Heart right ventricle (tissue), 16 donors: ENCODE measurements around the gene KCNJ16. TPM values are rescaled to one million over a fixed set of nuclear protein-coding genes. Genes with fewer than 3 reads are reported as not detected.

ENCODE experiments used
- ATAC-seq, 8 donors: fragments of 200-7000 bp; cut with Tn5 transposase; one replicate each; pipeline ENCODE4 v1.9.1; 2020; ENCODE audit warnings: mild to moderate bottlenecking in 8 of 8, moderate library complexity in 8 of 8, moderate number of reproducible peaks in 1 of 8
- DNase-seq, 2 donors: peaks; one replicate each; pipeline ENCODE4 v3.0.0-alpha.2; 2020
- H3K27ac ChIP-seq, 10 donors: fragments of 200-600 bp; sonication (generic) in 2 of 10; one replicate each; pipeline versions ENCODE4 v1.5.0 to v1.8.0; 2020 to 2022; ENCODE audit warnings: mild to moderate bottlenecking in 3 of 10
- H3K27me3 ChIP-seq, 7 donors: fragments of 200-600 bp; one replicate each; pipeline ENCODE4 v1.8.0; 2021 to 2022; ENCODE audit warnings: mild to moderate bottlenecking in 2 of 7
- H3K36me3 ChIP-seq, 9 donors: fragments of 200-600 bp; sonication (generic) in 1 of 9; one replicate each; pipeline versions ENCODE4 v1.5.0 to v1.8.0; 2020 to 2022; ENCODE audit warnings: mild to moderate bottlenecking in 2 of 9
- H3K4me1 ChIP-seq, 9 donors: fragments of 200-600 bp; sonication (generic) in 1 of 9; one replicate each; pipeline versions ENCODE4 v1.5.0 to v1.8.0; 2020 to 2022; ENCODE audit warnings: mild to moderate bottlenecking in 4 of 9
- H3K4me3 ChIP-seq, 10 donors: fragments of 200-600 bp; sonication (generic) in 2 of 10; one replicate each; pipeline versions ENCODE4 v1.5.0 to v1.8.0; 2020 to 2022; ENCODE audit warnings: mild to moderate bottlenecking in 7 of 10, moderate library complexity in 2 of 10
- H3K9me3 ChIP-seq, 11 donors: fragments of 200-600 bp in 10 of 11; sonication (generic) in 2 of 11; one replicate each; pipeline versions ENCODE4 v1.5.0 to v1.8.0; 2013 to 2022; ENCODE audit warnings: mild to moderate bottlenecking in 2 of 11, control low read depth in 1 of 11, moderate library complexity in 1 of 11
- CTCF ChIP-seq, 9 donors: fragments of 200-600 bp; sonication (generic) in 2 of 9; IDR thresholded peaks; one replicate each; pipeline versions ENCODE4 v1.5.0 to v1.8.0; 2021 to 2022; ENCODE audit warnings: antibody characterized with exemption in 9 of 9, mild to moderate bottlenecking in 5 of 9, moderate library complexity in 1 of 9
- WGBS, 2 donors: extraction: QIAGEN DNeasy Blood & Tissue Kit; methylation state at CpG; one replicate each; pipeline ENCODE4 v1.1.7; 2013; ENCODE audit warnings: inconsistent platforms in 1 of 2; 5-methylcytosine and 5-hydroxymethylcytosine counted together
- intact Hi-C, 10 donors: fragments of 100-400 bp; cut with DNase I; formaldehyde crosslinking; loops; one replicate each; pipeline versions ENCODE4 v1.11.1 to v1.14.2; 2022
- polyA plus RNA-seq, 2 donors: library from polyadenylated mRNA; stranded (reverse); fragments of 200-250 nt; gene quantifications; one replicate each; pipeline ENCODE4 v1.2.3, GENCODE V29; 2013
- total RNA-seq, 10 donors: library from RNA; stranded (reverse); fragmentation: NEBNext Ultra II Directional in 3 of 10; extraction: Animal tissue kit (Norgen Biotek cat#: 25700) in 3 of 10; gene quantifications; one replicate each; pipeline versions ENCODE4 v1.2.1 to v1.2.4, GENCODE V29; 2021 to 2023
- donor health status: Arrhythmogenic right ventricular cardiomyopathy.
- donor health status: ischemic (EF 13 %, LVEDD 7.1; RV severe dilation, severe dysfunction).
- donor health status: healthy with polysubstance abuse.
- donor health status: DM: no; HTN: yes; CAD: no.
- donor health status: DM: no; HTN: no; CAD: no.
- donor health status: ischemic (EF 25% LVEDD 6.9; RV normal size, moderate dysfunction).
- donor health status: ischemic (EF 25% LVEDD 5.7; RV mildly dilated, moderate dysfunction).
- donor health status: healthy.
- donor health status: DM: yes; HTN: yes; CAD: no.
- donor health status: Ischemic cardiomyopathy.
- donor health status: ischemic (EF 35%, LVEDD 5.7; RV mildly dilated, moderate dysfunction).
- donor health status: nonischemic (EF 11% LVEDD 7.7; RV severe dilation, severe dysfunction).
- donor health status: DM: yes; HTN: yes; CAD: no.
- donor health status: PGD.
- donor health status: ischemic (EF 29% LVEDD 5.4; RV normal size, mild dysfunction).
- donor health status: nonischemic (EF 23%, LVEDD 6.1; RV moderate dilation, normal function).

The KCNJ16 gene
- total and polyA plus RNA-seq, 12 donors = 0.09 to 0.24 (median 0.14) TPM; not detected in 8

- peaks cover 0 to 6% (median 0%) of the 10 kb centered on the region in 9 donors for H3K4me1 ChIP-seq
- intact Hi-C loops = no loop called here
- DNase-seq (no peak), ATAC-seq (no peak)
- WGBS, 2 donors = 69 to 76% methylated on average over 1 of the region's 1 CpG
- no peak overlapping the region for H3K27ac ChIP-seq
- no peaks in the 10 kb centered on the region for H3K27me3 ChIP-seq
- TF ChIP-seq CTCF (IDR thresholded peaks at IDR 0.05) = no peak
- H3K9me3 ChIP-seq = no peaks in the 10 kb centered on the region
- no peak overlapping the region for H3K4me3 ChIP-seq
- H3K36me3 ChIP-seq = no peaks in the 10 kb centered on the region
Observed at GRCh38 chr17:70076189-70076588, 1.2 kb downstream of the KCNJ16 start.

GRCh38 chr17:70076831-70077230 lies 1.8 kb downstream of the KCNJ16 start:
- H3K9me3 ChIP-seq = no peaks in the 10 kb centered on the region
- DNase-seq (no peak), ATAC-seq (no peak)
- H3K4me1 ChIP-seq = peaks cover 0 to 6% (median 0%) of the 10 kb centered on the region in 9 donors
- no peak for TF ChIP-seq CTCF (IDR thresholded peaks at IDR 0.05)
- no peaks in the 10 kb centered on the region for H3K36me3 ChIP-seq
- H3K27ac ChIP-seq = no peak overlapping the region
- H3K27me3 ChIP-seq = no peaks in the 10 kb centered on the region
- 65 to 86% methylated on average over 3 of the region's 3 CpGs for WGBS, 2 donors
- intact Hi-C loops = no loop called here
- no peak overlapping the region for H3K4me3 ChIP-seq

DNA sequence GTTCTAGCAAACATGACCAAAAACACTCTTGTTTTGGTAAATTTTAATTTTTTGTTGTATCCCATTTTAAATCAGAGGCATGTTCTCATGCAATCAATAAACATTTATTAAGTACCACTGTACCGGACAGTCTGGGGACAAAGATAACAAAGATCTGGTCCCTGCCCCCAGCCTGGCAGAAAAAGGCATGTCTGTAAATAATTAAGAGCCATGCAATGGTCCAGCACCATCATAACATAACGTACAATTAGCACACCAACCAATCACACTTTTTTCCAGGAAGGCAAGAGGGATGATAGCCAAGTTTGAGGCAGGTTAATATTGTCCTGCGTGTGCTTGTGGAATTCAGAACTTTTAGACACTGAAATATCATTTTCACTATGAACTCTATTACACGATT lies 3.5 kb downstream of the KCNJ16 start:
- Histone ChIP-seq H3K36me3 (no peaks in the 10 kb centered on the region), H3K27me3 (no peaks in the 10 kb centered on the region), H3K27ac (no peak overlapping the region), H3K9me3 (no peaks in the 10 kb centered on the region), H3K4me3 (no peak overlapping the region), H3K4me1 (peaks cover 0 to 6% (median 0%) of the 10 kb centered on the region in 9 donors)
- DNase-seq (no peak), ATAC-seq (no peak)
- WGBS, 2 donors = 56 to 77% methylated on average over 4 of the region's 4 CpGs
- intact Hi-C loops = no loop called here
- TF ChIP-seq CTCF (IDR thresholded peaks at IDR 0.05) = no peak

- Histone ChIP-seq H3K4me1 (peaks cover 0 to 6% (median 0%) of the 10 kb centered on the region in 9 donors), H3K9me3 (no peaks in the 10 kb centered on the region), H3K4me3 (no peak overlapping the region), H3K36me3 (no peaks in the 10 kb centered on the region), H3K27ac (no peak overlapping the region), H3K27me3 (no peaks in the 10 kb centered on the region)
- TF ChIP-seq CTCF (IDR thresholded peaks at IDR 0.05) = no peak
- intact Hi-C loops = no loop called here
- 90 to 92% methylated on average over 3 of the region's 3 CpGs for WGBS, 2 donors
- DNase-seq (no peak), ATAC-seq (no peak)
Observed at GRCh38 chr17:70078994-70079531, 4.0 kb downstream of the KCNJ16 start.
